AG04449 (cell line): ENCODE results near the gene AGBL4.

ENCODE experiments used
- CTCF ChIA-PET: fragments of 350-600 bp; formaldehyde crosslinking; extraction: SDS; loops from one replicate; lab custom pipeline; 2021; ENCODE audit warnings: antibody characterized with exemption; lab: Yijun Ruan, JAX
- POLR2A ChIA-PET: fragments of 400-600, 350-600 bp; formaldehyde crosslinking; extraction: SDS; loops from one replicate; lab custom pipeline; 2020; ENCODE audit warnings: antibody characterized with exemption, inconsistent platforms; lab: Yijun Ruan, JAX
- DNase-seq: peaks from one replicate; pipeline ENCODE4 v3.0.0-alpha.2; 2010; ENCODE audit warnings: low read depth, low spot score
- H3K4me3 ChIP-seq: 2 replicates; pipeline ENCODE4 v1.5.1; 2011; ENCODE audit warnings: low read depth, mild to moderate bottlenecking, control low read depth, low read length
- TF ChIP-seq, protein P1 (sequence below): IDR thresholded peaks from one replicate; pipeline ENCODE4 v1.5.1; 2011; ENCODE audit warnings: mild to moderate bottlenecking, moderate library complexity, low read length, control low read depth, inconsistent platforms; ENCODE audit not compliant: insufficient read depth; ENCODE audit errors: missing control alignments

AGBL4 gene

DNA sequence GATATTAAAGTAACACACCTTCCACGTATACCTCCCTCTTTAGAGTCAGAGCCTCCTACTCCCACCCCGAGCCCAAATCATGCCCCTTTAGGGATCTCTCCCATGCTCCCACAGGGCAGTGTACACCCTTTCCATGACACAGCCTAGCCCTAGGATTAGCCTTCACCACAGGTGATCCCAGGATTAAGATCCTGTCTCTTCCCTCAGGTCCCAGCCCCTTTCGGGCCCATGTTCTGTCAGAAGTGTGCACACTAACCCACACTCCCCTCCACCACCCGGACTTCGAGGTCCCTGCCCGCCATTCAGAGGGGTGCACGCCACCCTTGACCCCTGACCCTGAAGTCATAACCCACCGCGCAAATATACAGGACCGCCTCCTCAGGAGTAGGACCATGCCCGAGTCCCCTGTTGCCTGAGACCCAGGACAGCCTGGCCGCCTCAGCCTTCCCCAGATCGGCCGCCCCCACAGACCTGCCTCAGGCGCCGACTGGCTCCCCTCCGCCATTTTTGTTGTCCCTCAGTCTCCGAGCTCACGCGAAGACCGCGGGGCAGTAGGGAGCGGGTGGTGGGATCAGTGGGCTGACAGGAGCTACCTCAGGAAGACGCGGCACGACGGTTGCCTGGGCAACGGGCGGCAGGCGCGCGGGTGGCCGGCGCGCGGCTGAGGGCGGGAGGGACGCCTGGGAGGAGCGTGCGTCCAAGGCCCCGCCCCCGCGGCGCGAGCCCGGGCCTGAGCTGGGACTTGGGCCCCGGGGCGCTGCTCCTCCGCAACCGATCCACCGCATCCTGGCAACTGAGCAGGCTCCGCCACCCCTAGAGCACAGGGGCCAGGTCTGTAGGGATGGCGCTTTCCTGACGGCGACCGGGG lies at the start of gene AGBL4:
Gene AGBL4 (minus strand): TSS at position 663 of the 868 bp plus-strand sequence.
- POLR2A ChIA-PET: no interaction called here
- TF ChIP-seq, protein P1, sequence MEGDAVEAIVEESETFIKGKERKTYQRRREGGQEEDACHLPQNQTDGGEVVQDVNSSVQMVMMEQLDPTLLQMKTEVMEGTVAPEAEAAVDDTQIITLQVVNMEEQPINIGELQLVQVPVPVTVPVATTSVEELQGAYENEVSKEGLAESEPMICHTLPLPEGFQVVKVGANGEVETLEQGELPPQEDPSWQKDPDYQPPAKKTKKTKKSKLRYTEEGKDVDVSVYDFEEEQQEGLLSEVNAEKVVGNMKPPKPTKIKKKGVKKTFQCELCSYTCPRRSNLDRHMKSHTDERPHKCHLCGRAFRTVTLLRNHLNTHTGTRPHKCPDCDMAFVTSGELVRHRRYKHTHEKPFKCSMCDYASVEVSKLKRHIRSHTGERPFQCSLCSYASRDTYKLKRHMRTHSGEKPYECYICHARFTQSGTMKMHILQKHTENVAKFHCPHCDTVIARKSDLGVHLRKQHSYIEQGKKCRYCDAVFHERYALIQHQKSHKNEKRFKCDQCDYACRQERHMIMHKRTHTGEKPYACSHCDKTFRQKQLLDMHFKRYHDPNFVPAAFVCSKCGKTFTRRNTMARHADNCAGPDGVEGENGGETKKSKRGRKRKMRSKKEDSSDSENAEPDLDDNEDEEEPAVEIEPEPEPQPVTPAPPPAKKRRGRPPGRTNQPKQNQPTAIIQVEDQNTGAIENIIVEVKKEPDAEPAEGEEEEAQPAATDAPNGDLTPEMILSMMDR: no peak
- CTCF ChIA-PET: no interaction called here
- H3K4me3 ChIP-seq: peak within 1 kb of the TSS; percentile 49
- no peak for DNase-seq

DNA sequence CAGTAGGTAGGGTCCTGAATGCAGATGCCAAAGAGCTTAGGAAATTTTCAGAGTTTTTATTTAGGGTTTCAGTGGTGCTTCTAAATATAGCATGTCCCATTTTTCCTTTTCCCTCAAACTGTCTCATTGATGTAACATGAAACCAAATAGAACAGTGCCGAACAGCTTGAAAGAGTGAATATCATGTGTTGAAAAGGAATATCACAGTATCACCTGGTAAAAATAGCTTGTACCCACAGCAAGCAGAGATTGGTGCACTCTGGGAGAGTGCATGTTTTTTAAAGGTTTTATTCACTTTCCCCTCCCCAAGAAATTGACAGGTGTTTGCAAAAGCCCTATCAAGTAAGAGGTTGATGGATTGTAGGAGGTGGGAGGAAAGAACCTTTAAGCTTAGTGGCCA lies 43.1 kb upstream of the AGBL4 start:
- no peak overlapping the region for H3K4me3 ChIP-seq
- ChIA-PET CTCF (no interaction called here), POLR2A (no interaction called here)
- TF ChIP-seq, protein P1: no peak
- DNase-seq: no peak

DNA sequence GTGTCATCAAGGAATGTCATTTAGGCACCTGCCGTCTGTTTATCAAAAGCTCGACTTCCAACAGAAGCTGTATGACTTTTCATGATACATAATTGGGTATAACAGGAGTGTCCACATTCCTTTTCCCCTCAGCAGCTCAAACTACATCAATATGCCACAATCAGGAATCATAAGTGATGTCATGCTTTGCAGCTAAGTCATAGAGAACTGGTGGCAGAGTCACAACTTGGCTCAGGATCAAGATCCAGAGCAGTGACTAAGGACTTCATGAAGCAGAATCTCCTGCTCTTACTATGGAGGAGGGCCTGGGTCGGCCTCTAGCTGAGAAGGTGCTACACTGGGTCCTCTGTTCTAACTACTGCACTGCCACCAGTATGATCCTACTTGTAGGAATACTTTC lies 36.5 kb upstream of the AGBL4 start:
- H3K4me3 ChIP-seq: no peak overlapping the region
- ChIA-PET POLR2A (no interaction called here), CTCF (no interaction called here)
- TF ChIP-seq, protein P1: no peak
- DNase-seq: no peak

DNA sequence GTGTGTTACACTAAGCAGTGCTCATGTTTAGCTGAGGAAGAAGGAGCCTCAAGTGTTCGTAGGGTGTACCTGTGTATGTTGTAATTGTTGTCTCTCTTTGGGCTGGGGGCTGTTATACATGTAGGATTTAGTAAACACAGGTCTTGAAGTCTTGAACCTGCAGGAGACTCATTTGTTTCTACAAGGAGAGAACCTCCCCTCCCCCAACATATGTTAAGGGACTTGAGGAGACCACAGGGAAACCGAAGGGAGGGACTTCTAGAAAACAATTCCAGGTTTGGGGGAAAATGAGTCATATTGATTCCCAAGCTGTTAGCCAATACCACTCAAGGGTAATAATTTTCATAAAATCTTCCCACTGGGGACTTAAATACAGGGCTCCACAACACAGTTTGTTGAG lies 25.0 kb upstream of the AGBL4 start:
- ChIA-PET POLR2A (no interaction called here), CTCF (no interaction called here)
- no peak for DNase-seq
- TF ChIP-seq, protein P1: no peak
- H3K4me3 ChIP-seq: no peak overlapping the region

DNA sequence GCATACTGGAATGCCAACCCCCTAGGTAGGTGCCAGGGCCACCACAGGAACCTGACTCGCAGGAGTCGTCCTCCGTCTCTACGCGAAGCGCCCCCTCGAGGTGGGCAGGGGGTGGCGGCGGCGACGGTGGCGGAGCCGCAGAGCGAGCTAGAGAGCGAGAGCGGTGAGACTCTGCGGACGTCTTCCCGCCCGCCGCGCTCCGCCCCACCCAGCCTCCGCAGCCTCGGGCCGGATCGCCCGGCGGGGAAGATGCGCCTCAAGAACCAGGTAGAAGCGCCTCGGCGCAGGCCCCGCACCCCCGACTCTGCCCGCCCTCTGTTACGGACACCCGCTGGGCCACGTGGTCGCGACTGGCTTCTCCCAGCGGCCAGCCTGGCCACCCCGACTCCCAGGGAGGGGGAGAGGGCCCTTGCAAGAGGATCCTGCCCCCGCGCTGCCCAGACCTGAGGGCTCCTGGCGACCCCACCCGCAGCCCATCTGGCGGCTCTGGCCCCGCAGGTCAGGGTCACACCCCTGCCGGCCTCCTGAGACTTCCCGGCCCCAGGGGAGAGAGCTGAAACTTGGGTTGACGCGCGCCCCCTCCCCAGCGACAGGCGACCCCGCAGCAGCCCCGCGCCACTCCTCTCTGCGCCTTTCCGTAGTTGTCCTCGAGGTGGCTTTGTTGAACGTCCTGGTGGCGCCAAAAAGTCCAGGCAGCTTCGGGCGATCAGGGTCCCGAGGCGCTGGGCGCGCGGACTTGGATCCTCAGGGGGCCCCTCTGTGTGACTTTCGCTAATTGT lies 24.4 kb upstream of the AGBL4 start:
- H3K4me3 ChIP-seq: no peak overlapping the region
- TF ChIP-seq, protein P1: peak; percentile 7
- POLR2A ChIA-PET: no interaction called here
- DNase-seq: no peak
- CTCF ChIA-PET: no interaction called here

DNA sequence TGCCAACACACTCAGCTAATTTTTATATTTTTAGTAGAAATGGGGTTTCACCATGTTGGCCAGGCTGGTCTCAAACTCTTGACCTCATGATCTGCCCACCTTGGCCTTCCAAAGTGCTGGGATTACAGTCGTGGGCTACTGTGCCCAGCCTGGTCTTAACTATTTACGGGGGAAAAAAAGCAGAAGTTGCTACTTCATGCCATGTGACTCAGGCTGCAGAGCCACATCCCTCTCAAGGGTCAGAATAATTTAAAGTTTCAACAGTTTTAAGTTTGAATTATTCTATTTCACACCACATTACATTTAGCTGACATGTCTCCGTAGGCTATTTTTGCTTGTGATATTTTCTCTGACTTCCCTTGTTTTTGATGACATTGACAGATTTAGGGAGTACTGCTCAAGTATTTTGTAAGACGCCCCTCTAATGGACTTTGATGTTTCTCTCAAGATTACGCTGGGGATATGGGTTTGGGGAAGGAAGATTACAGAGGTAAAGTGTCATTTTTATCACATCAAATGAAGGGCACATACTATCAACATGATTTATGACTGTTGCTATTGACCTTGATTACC lies 14.6 kb upstream of the AGBL4 start:
- ChIA-PET CTCF (no interaction called here), POLR2A (no interaction called here)
- TF ChIP-seq, protein P1: no peak

More for the DNA sequence above, 14.6 kb upstream of the AGBL4 start:
- no peak for DNase-seq
- H3K4me3 ChIP-seq: no peak overlapping the region
